LHCN-M2 (cell line): ENCODE results near the gene PANK2. TPM values are rescaled to one million over a fixed set of nuclear protein-coding genes. Genes with fewer than 3 reads are reported as not detected.
"Not testable (repeated sequence)": the region's sequence is repeated elsewhere in the genome, so short reads cannot be mapped to it uniquely, and the experiment has no call there.

Source experiments
- DNase-seq: peaks from one replicate; pipeline ENCODE4 v3.0.0-alpha.2; 2012; ENCODE audit warnings: low read depth
- polyA plus RNA-seq: library from polyadenylated mRNA; unstranded; fragments of >200 nt; gene quantifications from one replicate; pipeline ENCODE4 v1.2.1, GENCODE V29; 2012; ENCODE audit warnings: missing spikeins
- total RNA-seq: library from RNA; depleted of rRNA; stranded (reverse); fragments of >200 nt; gene quantifications from 2 replicates; pipeline ENCODE4 v1.2.3, GENCODE V29; 2014; rRNA removed

PANK2 gene
- 53.8 and 67.5 TPM in 2 replicates for total RNA-seq
- 25.3 TPM for polyA plus RNA-seq

- DNase-seq, result peak; percentile 99
Observed at GRCh38 chr20:3888622-3889488, at the start of gene PANK2. PANK2 (plus strand) TSS chr20:3889387.

- DNase-seq, result not testable (repeated sequence)
Observed at GRCh38 chr20:3840201-3840600, 49.0 kb upstream of the PANK2 start.

- DNase-seq, result no peak
Observed at GRCh38 chr20:3842348-3842930, 46.7 kb upstream of the PANK2 start.

- peak; percentile 89 for DNase-seq
Observed at GRCh38 chr20:3843490-3843889, 45.7 kb upstream of the PANK2 start.

GRCh38 chr20:3843990-3844619, 45.1 kb upstream of the PANK2 start:
- DNase-seq, result not testable (repeated sequence)

GRCh38 chr20:3846378-3846739, 42.8 kb upstream of the PANK2 start:
- DNase-seq, result no peak

- peak; percentile 67 for DNase-seq
Observed at GRCh38 chr20:3846740-3847428, 42.3 kb upstream of the PANK2 start, which contains the start of gene MAVS. MAVS (plus strand) TSS chr20:3846834; CDS start chr20:3854625, 7,791 bp downstream.

GRCh38 chr20:3847429-3847940, 41.7 kb upstream of the PANK2 start:
- no peak for DNase-seq

GRCh38 chr20:3848565-3848964, 40.6 kb upstream of the PANK2 start:
- no peak for DNase-seq

- no peak for DNase-seq
Observed at GRCh38 chr20:3854462-3854871, 34.7 kb upstream of the PANK2 start.

- no peak for DNase-seq
Observed at GRCh38 chr20:3857405-3857804, 31.8 kb upstream of the PANK2 start.

- no peak for DNase-seq
Observed at GRCh38 chr20:3858689-3859088, 30.5 kb upstream of the PANK2 start.

- no peak for DNase-seq
Observed at GRCh38 chr20:3861191-3861590, 28.0 kb upstream of the PANK2 start.

GRCh38 chr20:3862333-3862732, 26.9 kb upstream of the PANK2 start:
- no peak for DNase-seq

- no peak for DNase-seq
Observed at GRCh38 chr20:3863317-3863716, 25.9 kb upstream of the PANK2 start.

- no peak for DNase-seq
Observed at GRCh38 chr20:3864518-3864917, 24.7 kb upstream of the PANK2 start.

GRCh38 chr20:3865152-3865886, 23.9 kb upstream of the PANK2 start:
- no peak for DNase-seq

GRCh38 chr20:3865887-3866407, 23.2 kb upstream of the PANK2 start:
- DNase-seq, result no peak

- DNase-seq, result no peak
Observed at GRCh38 chr20:3866464-3866863, 22.7 kb upstream of the PANK2 start.

GRCh38 chr20:3867802-3868201, 21.4 kb upstream of the PANK2 start:
- DNase-seq, result no peak
